K562 (cell line): ENCODE data around the gene EIF2S1. TPM values are rescaled to one million over a fixed set of nuclear protein-coding genes. Genes with fewer than 3 reads are reported as not detected.

Experiments
- ATF7 ChIP-seq: fragments of 450-650 bp; IDR thresholded peaks from 2 replicates; pipeline ENCODE4 v1.7.1; 2014; ENCODE audit warnings: mild to moderate bottlenecking, moderate library complexity
- CREB1 ChIP-seq, 2 experiments: sonication (generic) in 1 of 2; formaldehyde crosslinking in 1 of 2; IDR thresholded peaks; 2 replicates each; pipeline versions ENCODE4 v1.6.1 to v1.8.0; 2012 to 2022; ENCODE audit warnings: inconsistent platforms in 1 of 2, mild to moderate bottlenecking in 1 of 2, missing genetic modification reagents in 1 of 2, moderate library complexity in 1 of 2
- FOXA3 ChIP-seq, 2 experiments: fragments of 450-650 bp in 1 of 2; sonication (generic) in 1 of 2; formaldehyde crosslinking; IDR thresholded peaks in 1 of 2; conservative IDR thresholded peaks in 1 of 2; 2 replicates each; pipeline versions ENCODE4 v1.4.0 to v1.8.0; 2020 to 2022; ENCODE audit warnings: mild to moderate bottlenecking in 2 of 2, missing genetic modification reagents in 1 of 2
- MTF1 ChIP-seq: fragments of 250-450 bp; sonication (Bioruptor Pico); IDR thresholded peaks from 2 replicates; pipeline ENCODE4 v1.9.0; 2021; ENCODE audit warnings: moderate library complexity, mild to moderate bottlenecking, inconsistent platforms, borderline replicate concordance
- NR2C2 ChIP-seq, 2 experiments: fragments of 200-800 bp in 1 of 2; sonication (Bioruptor generic) in 1 of 2; sonication (generic) in 1 of 2; formaldehyde crosslinking in 1 of 2; IDR thresholded peaks; 2 replicates each; pipeline versions ENCODE4 v1.6.1 to v1.8.0; 2016 to 2022; ENCODE audit warnings: mild to moderate bottlenecking in 1 of 2, missing compliant biosample characterization in 1 of 2, missing genetic modification characterization in 1 of 2, missing genetic modification reagents in 1 of 2
- SP2 ChIP-seq: IDR thresholded peaks from 2 replicates; pipeline ENCODE4 v1.6.1; 2011; ENCODE audit warnings: mild to moderate bottlenecking, low read depth, low read length, moderate library complexity; ENCODE audit not compliant: poor library complexity, severe bottlenecking; ENCODE audit errors: extremely low read depth
- SPI1 ChIP-seq: IDR thresholded peaks from 2 replicates; pipeline ENCODE4 v1.6.1; 2011; ENCODE audit warnings: low read depth, low read length, control low read depth, borderline replicate concordance
- YY1 ChIP-seq, 3 experiments: IDR thresholded peaks; 2 replicates each; pipeline ENCODE4 v1.6.1; 2011; ENCODE audit warnings: low read length in 2 of 3, mild to moderate bottlenecking in 2 of 3, moderate library complexity in 2 of 3, borderline replicate concordance in 1 of 3, control low read depth in 1 of 3, low read depth in 1 of 3; ENCODE audit not compliant: insufficient read depth in 3 of 3, insufficient replicate concordance in 2 of 3, control insufficient read depth in 1 of 3, insufficient read length in 1 of 3; ENCODE audit errors: extremely low read depth in 1 of 3
- polyA plus RNA-seq, 8 experiments: library from polyadenylated mRNA; depleted of rRNA in 4 of 8; stranded (reverse) in 5 of 8; unstranded in 3 of 8; fragments of >200 nt; fragmentation: Nextera tagmentation in 2 of 8; fragmentation: Illumina TruSeq in 1 of 8; extraction: Ambion mirVana in 2 of 8; extraction: Trizol in 1 of 8; gene quantifications; 2 replicates each; pipeline versions ENCODE4 v1.2.1 to v1.2.3, GENCODE V29; 2011 to 2014; ENCODE audit warnings: inconsistent platforms in 1 of 8, missing spikeins in 1 of 8
- total RNA-seq, 7 experiments: library from RNA; depleted of rRNA in 6 of 7; stranded (reverse); fragments of >200 nt in 6 of 7; fragmentation: Illumina TruSeq in 2 of 7; extraction: Trizol in 2 of 7; gene quantifications; 2 replicates each; pipeline versions ENCODE4 v1.2.1 to v1.2.3, GENCODE V29; 2011 to 2021; ENCODE audit warnings: low replicate concordance in 1 of 7
- TF ChIP-seq, protein P1 (sequence below): fragments of 250-450 bp; sonication (Bioruptor Pico); IDR thresholded peaks from 2 replicates; pipeline ENCODE4 v1.4.0; 2020
- TF ChIP-seq, protein P2 (sequence below), 3 experiments: fragments of 200-800 bp in 1 of 3; fragments of 250-450 bp in 1 of 3; fragments of 450-650 bp in 1 of 3; sonication (Bioruptor Pico) in 1 of 3; sonication (Bioruptor generic) in 1 of 3; formaldehyde crosslinking in 1 of 3; IDR thresholded peaks; 2 replicates each; pipeline versions ENCODE4 v1.6.1 to v1.8.0; 2016 to 2022; ENCODE audit warnings: mild to moderate bottlenecking in 2 of 3, missing genetic modification characterization in 2 of 3, missing compliant biosample characterization in 1 of 3, moderate library complexity in 1 of 3
- TF ChIP-seq, protein P3 (sequence below), 2 experiments: IDR thresholded peaks; 2 replicates each; pipeline ENCODE4 v1.6.1; 2011; ENCODE audit warnings: borderline replicate concordance in 1 of 2, control low read depth in 1 of 2, low read depth in 1 of 2, low read length in 1 of 2, mild to moderate bottlenecking in 1 of 2, mixed read lengths in 1 of 2, moderate library complexity in 1 of 2; ENCODE audit not compliant: insufficient read depth in 1 of 2, insufficient read length in 1 of 2, poor library complexity in 1 of 2, severe bottlenecking in 1 of 2; ENCODE audit errors: extremely low read depth in 1 of 2

EIF2S1 gene
- total and polyA plus RNA-seq, 9 of the 15 experiments (the other 6 are each of a cell fraction or from before 2014, with no cell fraction given) = 216 to 1,018 (median 332) TPM

DNA sequence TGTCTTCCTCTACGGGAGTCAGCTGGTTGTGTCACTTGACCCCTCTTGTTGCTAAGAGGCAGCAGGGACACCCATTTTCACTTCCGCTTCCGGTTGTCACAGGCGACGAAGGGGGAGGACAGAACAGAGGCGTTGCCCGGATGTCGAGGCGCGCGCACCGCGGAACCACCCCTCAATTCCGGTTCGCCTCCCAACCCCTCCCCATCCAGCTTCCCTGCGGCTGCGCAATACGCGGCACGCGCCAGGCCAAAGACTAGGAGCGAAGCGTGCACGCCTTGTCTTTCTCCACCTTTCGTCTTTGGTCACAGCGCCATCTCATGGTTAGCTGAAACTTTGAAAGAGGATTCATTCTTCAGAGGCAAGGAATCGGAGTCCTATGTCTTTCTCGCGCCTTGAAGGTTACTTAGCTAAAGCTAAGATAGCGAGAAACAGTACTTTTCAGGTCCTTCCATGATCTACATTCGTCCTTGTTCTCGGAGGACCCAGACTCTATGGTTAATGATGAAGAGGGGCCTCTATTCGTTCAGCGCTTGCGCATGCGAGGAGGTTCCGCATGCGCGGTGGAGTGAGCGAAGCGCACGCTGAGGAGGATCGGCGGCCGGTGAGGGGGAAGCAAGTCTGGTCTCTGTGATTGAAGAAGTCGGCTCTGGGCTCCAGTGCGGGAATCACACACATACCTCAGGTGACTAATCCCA lies at the start of gene EIF2S1, which contains the start of gene ATP6V1D (continued):
- TF ChIP-seq YY1 (IDR thresholded peaks at IDR 0.05; ENCODE audit: borderline replicate concordance in 1 of 3, control insufficient read depth in 1 of 3, extremely low read depth in 1 of 3, insufficient read depth in 3 of 3, insufficient read length in 1 of 3, insufficient replicate concordance in 2 of 3, low read depth in 1 of 3, low read length in 2 of 3) (peak in 2 of 3 experiments; percentile 14 to 39), SP2 (peak; percentile 61), MTF1 (CRISPR knock-in tag) (no peak), CREB1 (IDR thresholded peaks at IDR 0.05) (no peak; the same call in 1 of the 2 replicates), CREB1 (CRISPR knock-in tag; IDR thresholded peaks at IDR 0.05) (peak; percentile 47; the same call in 1 of the 2 replicates), NR2C2 (CRISPR knock-in tag; IDR thresholded peaks at IDR 0.05) (peak; percentile 91), NR2C2 (tag; IDR thresholded peaks at IDR 0.05) (peak; percentile 99), FOXA3 (CRISPR knock-in tag; conservative IDR thresholded peaks at IDR 0.05 in 1 of 2, IDR thresholded peaks at IDR 0.05 in 1 of 2) (no peak), SPI1 (peak; percentile 84), ATF7 (peak; percentile 76)
- TF ChIP-seq, protein P1, sequence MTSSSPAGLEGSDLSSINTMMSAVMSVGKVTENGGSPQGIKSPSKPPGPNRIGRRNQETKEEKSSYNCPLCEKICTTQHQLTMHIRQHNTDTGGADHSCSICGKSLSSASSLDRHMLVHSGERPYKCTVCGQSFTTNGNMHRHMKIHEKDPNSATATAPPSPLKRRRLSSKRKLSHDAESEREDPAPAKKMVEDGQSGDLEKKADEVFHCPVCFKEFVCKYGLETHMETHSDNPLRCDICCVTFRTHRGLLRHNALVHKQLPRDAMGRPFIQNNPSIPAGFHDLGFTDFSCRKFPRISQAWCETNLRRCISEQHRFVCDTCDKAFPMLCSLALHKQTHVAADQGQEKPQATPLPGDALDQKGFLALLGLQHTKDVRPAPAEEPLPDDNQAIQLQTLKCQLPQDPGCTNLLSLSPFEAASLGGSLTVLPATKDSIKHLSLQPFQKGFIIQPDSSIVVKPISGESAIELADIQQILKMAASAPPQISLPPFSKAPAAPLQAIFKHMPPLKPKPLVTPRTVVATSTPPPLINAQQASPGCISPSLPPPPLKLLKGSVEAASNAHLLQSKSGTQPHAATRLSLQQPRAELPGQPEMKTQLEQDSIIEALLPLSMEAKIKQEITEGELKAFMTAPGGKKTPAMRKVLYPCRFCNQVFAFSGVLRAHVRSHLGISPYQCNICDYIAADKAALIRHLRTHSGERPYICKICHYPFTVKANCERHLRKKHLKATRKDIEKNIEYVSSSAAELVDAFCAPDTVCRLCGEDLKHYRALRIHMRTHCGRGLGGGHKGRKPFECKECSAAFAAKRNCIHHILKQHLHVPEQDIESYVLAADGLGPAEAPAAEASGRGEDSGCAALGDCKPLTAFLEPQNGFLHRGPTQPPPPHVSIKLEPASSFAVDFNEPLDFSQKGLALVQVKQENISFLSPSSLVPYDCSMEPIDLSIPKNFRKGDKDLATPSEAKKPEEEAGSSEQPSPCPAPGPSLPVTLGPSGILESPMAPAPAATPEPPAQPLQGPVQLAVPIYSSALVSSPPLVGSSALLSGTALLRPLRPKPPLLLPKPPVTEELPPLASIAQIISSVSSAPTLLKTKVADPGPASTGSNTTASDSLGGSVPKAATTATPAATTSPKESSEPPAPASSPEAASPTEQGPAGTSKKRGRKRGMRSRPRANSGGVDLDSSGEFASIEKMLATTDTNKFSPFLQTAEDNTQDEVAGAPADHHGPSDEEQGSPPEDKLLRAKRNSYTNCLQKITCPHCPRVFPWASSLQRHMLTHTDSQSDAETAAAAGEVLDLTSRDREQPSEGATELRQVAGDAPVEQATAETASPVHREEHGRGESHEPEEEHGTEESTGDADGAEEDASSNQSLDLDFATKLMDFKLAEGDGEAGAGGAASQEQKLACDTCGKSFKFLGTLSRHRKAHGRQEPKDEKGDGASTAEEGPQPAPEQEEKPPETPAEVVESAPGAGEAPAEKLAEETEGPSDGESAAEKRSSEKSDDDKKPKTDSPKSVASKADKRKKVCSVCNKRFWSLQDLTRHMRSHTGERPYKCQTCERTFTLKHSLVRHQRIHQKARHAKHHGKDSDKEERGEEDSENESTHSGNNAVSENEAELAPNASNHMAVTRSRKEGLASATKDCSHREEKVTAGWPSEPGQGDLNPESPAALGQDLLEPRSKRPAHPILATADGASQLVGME (CRISPR knock-in tag) = 0 out of 2 replicates have a peak, but pooled peaks have one; percentile 30
- TF ChIP-seq, protein P2, sequence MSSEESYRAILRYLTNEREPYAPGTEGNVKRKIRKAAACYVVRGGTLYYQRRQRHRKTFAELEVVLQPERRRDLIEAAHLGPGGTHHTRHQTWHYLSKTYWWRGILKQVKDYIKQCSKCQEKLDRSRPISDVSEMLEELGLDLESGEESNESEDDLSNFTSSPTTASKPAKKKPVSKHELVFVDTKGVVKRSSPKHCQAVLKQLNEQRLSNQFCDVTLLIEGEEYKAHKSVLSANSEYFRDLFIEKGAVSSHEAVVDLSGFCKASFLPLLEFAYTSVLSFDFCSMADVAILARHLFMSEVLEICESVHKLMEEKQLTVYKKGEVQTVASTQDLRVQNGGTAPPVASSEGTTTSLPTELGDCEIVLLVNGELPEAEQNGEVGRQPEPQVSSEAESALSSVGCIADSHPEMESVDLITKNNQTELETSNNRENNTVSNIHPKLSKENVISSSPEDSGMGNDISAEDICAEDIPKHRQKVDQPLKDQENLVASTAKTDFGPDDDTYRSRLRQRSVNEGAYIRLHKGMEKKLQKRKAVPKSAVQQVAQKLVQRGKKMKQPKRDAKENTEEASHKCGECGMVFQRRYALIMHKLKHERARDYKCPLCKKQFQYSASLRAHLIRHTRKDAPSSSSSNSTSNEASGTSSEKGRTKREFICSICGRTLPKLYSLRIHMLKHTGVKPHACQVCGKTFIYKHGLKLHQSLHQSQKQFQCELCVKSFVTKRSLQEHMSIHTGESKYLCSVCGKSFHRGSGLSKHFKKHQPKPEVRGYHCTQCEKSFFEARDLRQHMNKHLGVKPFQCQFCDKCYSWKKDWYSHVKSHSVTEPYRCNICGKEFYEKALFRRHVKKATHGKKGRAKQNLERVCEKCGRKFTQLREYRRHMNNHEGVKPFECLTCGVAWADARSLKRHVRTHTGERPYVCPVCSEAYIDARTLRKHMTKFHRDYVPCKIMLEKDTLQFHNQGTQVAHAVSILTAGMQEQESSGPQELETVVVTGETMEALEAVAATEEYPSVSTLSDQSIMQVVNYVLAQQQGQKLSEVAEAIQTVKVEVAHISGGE (CRISPR knock-in tag; IDR thresholded peaks at IDR 0.05) = peak; percentile 58 to 89 (median 63); a peak in 4 of 6 replicates
- TF ChIP-seq, protein P3, sequence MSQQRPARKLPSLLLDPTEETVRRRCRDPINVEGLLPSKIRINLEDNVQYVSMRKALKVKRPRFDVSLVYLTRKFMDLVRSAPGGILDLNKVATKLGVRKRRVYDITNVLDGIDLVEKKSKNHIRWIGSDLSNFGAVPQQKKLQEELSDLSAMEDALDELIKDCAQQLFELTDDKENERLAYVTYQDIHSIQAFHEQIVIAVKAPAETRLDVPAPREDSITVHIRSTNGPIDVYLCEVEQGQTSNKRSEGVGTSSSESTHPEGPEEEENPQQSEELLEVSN (IDR thresholded peaks at IDR 0.05; ENCODE audit: borderline replicate concordance in 1 of 2, extremely low read depth in 1 of 2, insufficient read depth in 1 of 2, insufficient read length in 1 of 2, low read depth in 1 of 2, low read length in 1 of 2, poor library complexity in 1 of 2, severe bottlenecking in 1 of 2) = peak in 1 of 2 experiments; percentile 17
